ENCODE results near the gene HECW1.

DNA sequence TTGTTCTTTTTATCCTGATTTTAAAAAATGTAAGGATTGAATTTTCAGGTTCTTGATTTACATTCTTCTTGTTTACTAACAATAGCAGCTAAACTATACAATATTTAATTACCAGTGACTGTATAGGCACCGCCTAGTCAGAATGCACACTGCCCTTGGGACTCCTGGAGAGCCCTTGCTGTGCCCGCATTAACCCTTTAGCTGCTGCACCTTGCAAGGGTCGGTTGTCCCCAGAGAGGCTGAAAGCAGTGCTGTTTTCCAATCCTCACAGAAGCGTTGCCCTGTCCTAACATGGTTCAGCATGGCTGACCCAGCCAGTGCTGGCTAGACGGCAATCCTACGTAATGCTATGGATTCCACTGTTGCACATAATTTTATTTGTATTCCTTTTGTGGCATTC is 102.6 kb downstream of the HECW1 start:
- TF ChIP-seq CTCF (IDR thresholded peaks at IDR 0.05) (no peak), POLR2AphosphoS5 (IDR thresholded peaks at IDR 0.05) (no peak), POLR2A (IDR thresholded peaks at IDR 0.05; ENCODE audit: low read depth) (no peak)

Measured in esophagus muscularis mucosa (tissue), 3 donors.